Adrenal gland (tissue), 12 donors: ENCODE results near the gene PRICKLE1. TPM values are rescaled to one million over a fixed set of nuclear protein-coding genes. Genes with fewer than 3 reads are reported as not detected.

Experiments
- DNase-seq, 7 donors: peaks; one replicate each; pipeline ENCODE4 v3.0.0-alpha.2; 2019 to 2020
- H3K27ac ChIP-seq, 5 donors: fragments of 200-600 bp; sonication (generic) in 4 of 5; 1 replicate in 3 of 5; 2 replicates in 2 of 5; pipeline versions ENCODE4 v1.5.1 to v1.8.0; 2016 to 2020; ENCODE audit warnings: mild to moderate bottlenecking in 1 of 5
- H3K27me3 ChIP-seq: fragments of 200-600 bp; 2 replicates; pipeline ENCODE4 v1.8.0; 2021
- H3K36me3 ChIP-seq, 2 donors: fragments of 200-600 bp; replicated peaks in 1 of 2; 1 replicate in 1 of 2; 2 replicates in 1 of 2; pipeline versions ENCODE4 v1.5.1 to v1.8.0; 2018 to 2022
- H3K4me1 ChIP-seq, 2 donors: fragments of 200-600 bp; replicated peaks in 1 of 2; 1 replicate in 1 of 2; 2 replicates in 1 of 2; pipeline versions ENCODE4 v1.5.1 to v1.8.0; 2018 to 2021
- H3K4me3 ChIP-seq, 4 donors: fragments of 200-600 bp; sonication (generic) in 3 of 4; one replicate each; pipeline ENCODE4 v1.5.1; 2016 to 2018
- H3K9me3 ChIP-seq, 3 donors: fragments of 200-600 bp; sonication (generic) in 1 of 3; replicated peaks in 1 of 3; 1 replicate in 2 of 3; 2 replicates in 1 of 3; pipeline versions ENCODE4 v1.5.1 to v1.8.0; 2016 to 2021
- CTCF ChIP-seq, 6 experiments: fragments of 450-650 bp in 4 of 6; fragments of 200-600 bp in 2 of 6; sonication (generic) in 1 of 6; IDR thresholded peaks; 1 replicate in 5 of 6; 2 replicates in 1 of 6; pipeline versions ENCODE4 v1.5.1 to v1.8.0; 2016 to 2021; ENCODE audit warnings: antibody characterized with exemption in 6 of 6, mild to moderate bottlenecking in 2 of 6, moderate library complexity in 1 of 6
- POLR2A ChIP-seq, 2 donors: fragments of 450-650 bp; IDR thresholded peaks; one replicate each; pipeline ENCODE4 v1.6.1; 2017; ENCODE audit warnings: antibody characterized with exemption in 2 of 2, mild to moderate bottlenecking in 2 of 2, moderate library complexity in 1 of 2
- WGBS, 4 donors: extraction: QIAGEN DNeasy Blood & Tissue Kit in 2 of 4; methylation state at CpG; one replicate each; pipeline versions ENCODE4 v1.1.5 to v1.1.7; 2013 to 2017; 5-methylcytosine and 5-hydroxymethylcytosine counted together
- intact Hi-C, 2 donors: fragments of 100-400 bp; cut with DNase I; formaldehyde crosslinking; loops; one replicate each; pipeline versions ENCODE4 v1.14.1 to v1.15.0; 2022 to 2023
- polyA plus RNA-seq, 3 donors: library from polyadenylated mRNA; stranded (reverse); fragments of 200-250 nt in 2 of 3; fragments of 350-450 nt in 1 of 3; fragmentation: Illumina TruSeq in 1 of 3; extraction: RNeasy Lipid Tissue Mini Kit (QIAGEN cat#74804) in 1 of 3; gene quantifications; one replicate each; pipeline ENCODE4 v1.2.3, GENCODE V29; 2013 to 2014
- total RNA-seq, 9 donors: library from RNA; depleted of rRNA in 4 of 9; stranded (reverse); fragments of >200 nt in 4 of 9; fragments of 120-200 nt in 1 of 9; fragmentation: NEBNext Ultra II Directional in 1 of 9; extraction: Animal tissue kit (Norgen Biotek cat#: 25700) in 1 of 9; gene quantifications; one replicate each; pipeline versions ENCODE4 v1.1.0 to v1.2.4, GENCODE V29; 2013 to 2023
- donor health status: healthy with polysubstance abuse.
- donor health status: Bipolar disorder and iron deficiency.
- donor health status: DM: yes; HTN: yes; CAD: no.
- donor health status: DM: no; HTN: no; CAD: no.
- donor health status: DM: no; HTN: no; CAD: no.
- donor health status: DM: yes; HTN: yes; CAD: no.

PRICKLE1 gene
- total and polyA plus RNA-seq, 12 donors, result 1.0 to 13.2 (median 5.1) TPM

DNA sequence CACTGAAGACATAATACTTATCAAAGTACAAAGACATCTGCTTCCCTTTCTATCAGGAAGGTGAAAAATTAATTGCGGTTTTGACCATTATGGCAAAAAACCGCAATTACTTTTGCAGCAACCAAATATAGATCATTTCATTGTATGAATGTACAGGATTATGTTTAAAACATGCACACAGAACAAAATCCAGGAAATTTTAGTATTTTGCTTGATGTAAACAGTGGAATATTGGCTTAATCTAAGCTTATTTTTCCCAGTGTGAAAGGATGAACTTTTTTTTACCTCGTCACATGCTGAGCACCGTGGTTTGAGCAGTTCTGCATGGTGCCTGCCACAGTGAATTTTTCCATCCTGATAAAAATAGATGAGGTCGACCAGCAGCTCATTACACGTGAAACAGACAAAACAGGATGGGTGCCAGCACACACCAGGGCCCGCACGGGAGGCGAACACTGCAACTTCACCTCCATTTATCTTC, 121.2 kb downstream of the PRICKLE1 start:
- Histone ChIP-seq H3K36me3 (no peaks in the 10 kb centered on the region), H3K4me1 (no peaks in the 10 kb centered on the region), H3K9me3 (no peaks in the 10 kb centered on the region), H3K4me3 (no peak overlapping the region), H3K27me3 (no peaks in the 10 kb centered on the region), H3K27ac (no peak overlapping the region)
- intact Hi-C loops, result no loop called here
- 58 to 65% (median 61%) methylated on average over 9 of the region's 9 CpGs for WGBS, 4 donors
- no peak for TF ChIP-seq POLR2A (IDR thresholded peaks at IDR 0.05)
- TF ChIP-seq CTCF (IDR thresholded peaks at IDR 0.05), result no peak
- no peak for DNase-seq

- TF ChIP-seq CTCF (IDR thresholded peaks at IDR 0.05) (no peak), POLR2A (IDR thresholded peaks at IDR 0.05) (no peak)
- Histone ChIP-seq H3K9me3 (no peaks in the 10 kb centered on the region), H3K27ac (no peak overlapping the region), H3K4me1 (no peaks in the 10 kb centered on the region), H3K36me3 (no peaks in the 10 kb centered on the region), H3K4me3 (no peak overlapping the region), H3K27me3 (no peaks in the 10 kb centered on the region)
- WGBS, 4 donors, result 94 to 98% (median 96%) methylated on average over 4 of the region's 4 CpGs
- no peak for DNase-seq
- intact Hi-C loops, result no loop called here
Measured at GRCh38 chr12:42463671-42464070, 125.9 kb downstream of the PRICKLE1 start.

DNA sequence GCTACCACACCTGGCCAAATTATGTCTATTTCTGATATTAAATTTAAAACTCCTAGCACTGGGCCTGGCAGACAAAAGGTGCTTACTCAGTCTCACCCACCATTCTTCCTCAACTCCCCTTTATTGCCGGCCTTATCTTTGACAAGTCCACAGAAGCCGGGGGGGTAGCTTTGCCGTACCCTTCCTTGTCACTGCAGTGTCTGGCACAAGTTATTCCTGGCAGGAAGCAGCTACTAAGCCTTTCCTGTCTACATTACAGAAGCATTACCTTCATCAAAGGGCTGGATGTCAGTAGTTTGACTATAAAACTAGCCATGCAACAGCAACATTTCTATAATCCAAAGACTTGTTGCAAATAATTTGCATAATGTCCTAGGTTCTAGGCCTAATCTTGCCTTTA, 127.1 kb downstream of the PRICKLE1 start:
- Histone ChIP-seq H3K9me3 (no peaks in the 10 kb centered on the region), H3K36me3 (no peaks in the 10 kb centered on the region), H3K4me3 (no peak overlapping the region), H3K27me3 (no peaks in the 10 kb centered on the region), H3K4me1 (no peaks in the 10 kb centered on the region), H3K27ac (no peak overlapping the region)
- no peak for DNase-seq
- 44 to 67% (median 48%) methylated on average over 3 of the region's 3 CpGs for WGBS, 4 donors
- intact Hi-C loops, result no loop called here
- no peak for TF ChIP-seq POLR2A (IDR thresholded peaks at IDR 0.05)
- TF ChIP-seq CTCF (IDR thresholded peaks at IDR 0.05), result no peak

DNA sequence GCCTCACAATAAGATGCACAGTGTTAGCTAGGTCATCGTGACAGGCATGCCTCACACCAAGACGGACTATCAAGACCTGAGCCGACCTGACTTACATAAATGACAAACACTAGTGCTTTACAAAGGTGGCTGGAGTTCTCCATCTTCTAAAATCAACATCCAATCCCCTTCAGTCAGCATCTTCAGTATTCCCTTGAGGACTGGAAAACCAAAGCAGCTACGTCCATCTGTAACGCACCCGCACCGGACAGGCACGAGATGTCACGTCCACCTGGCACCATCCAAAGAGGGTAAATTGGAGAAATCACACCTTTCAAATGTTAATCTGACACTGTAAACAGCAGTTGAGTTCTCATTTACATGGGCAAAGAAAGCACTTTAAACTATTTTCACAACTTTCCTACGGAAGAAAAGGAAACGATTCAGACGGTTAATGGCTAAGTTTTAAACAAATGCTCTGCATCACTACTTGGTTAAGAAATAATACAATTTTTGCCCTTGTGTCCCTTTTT, 130.2 kb downstream of the PRICKLE1 start:
- Histone ChIP-seq H3K36me3 (no peaks in the 10 kb centered on the region), H3K9me3 (no peaks in the 10 kb centered on the region), H3K27me3 (no peaks in the 10 kb centered on the region), H3K4me1 (no peaks in the 10 kb centered on the region), H3K27ac (no peak overlapping the region), H3K4me3 (no peak overlapping the region)
- no peak for DNase-seq
- TF ChIP-seq CTCF (IDR thresholded peaks at IDR 0.05), result no peak
- no peak for TF ChIP-seq POLR2A (IDR thresholded peaks at IDR 0.05)
- 89 to 92% (median 90%) methylated on average over 12 of the region's 12 CpGs for WGBS, 4 donors
- intact Hi-C loops, result no loop called here
